ENCODE measurements around the gene PAQR5.
"Not testable (repeated sequence)": the region's sequence is repeated elsewhere in the genome, so short reads cannot be mapped to it uniquely, and the experiment has no call there.

The PAQR5 gene

GRCh38 chr15:69316291-69316690 is 17.6 kb downstream of the PAQR5 start:
- DNase-seq (ENCODE audit: low read depth in 2 of 2): no peak

- DNase-seq (ENCODE audit: low read depth in 2 of 2): no peak
These were observed 18.7 kb downstream of the PAQR5 start for GRCh38 chr15:69317392-69317841.

- no peak for DNase-seq (ENCODE audit: low read depth in 2 of 2)
These were observed 19.3 kb downstream of the PAQR5 start for GRCh38 chr15:69318033-69318432.

GRCh38 chr15:69319384-69320375 is 21.0 kb downstream of the PAQR5 start:
- no peak for DNase-seq (ENCODE audit: low read depth in 2 of 2)

GRCh38 chr15:69320977-69321554 is 22.4 kb downstream of the PAQR5 start:
- no peak for DNase-seq (ENCODE audit: low read depth in 2 of 2)

- no peak for DNase-seq (ENCODE audit: low read depth in 2 of 2)
These were observed 25.2 kb downstream of the PAQR5 start for GRCh38 chr15:69323893-69324430.

GRCh38 chr15:69324565-69324964 is 25.9 kb downstream of the PAQR5 start:
- DNase-seq (ENCODE audit: low read depth in 2 of 2): no peak

GRCh38 chr15:69325456-69325971 is 26.8 kb downstream of the PAQR5 start:
- no peak for DNase-seq (ENCODE audit: low read depth in 2 of 2)

GRCh38 chr15:69328080-69328479 is 29.4 kb downstream of the PAQR5 start:
- no peak for DNase-seq (ENCODE audit: low read depth in 2 of 2)

GRCh38 chr15:69328739-69329138 is 30.0 kb downstream of the PAQR5 start:
- DNase-seq (ENCODE audit: low read depth in 2 of 2): no peak

GRCh38 chr15:69337138-69337537 is 38.4 kb downstream of the PAQR5 start:
- DNase-seq (ENCODE audit: low read depth in 2 of 2): no peak

GRCh38 chr15:69338535-69339213 is 40.0 kb downstream of the PAQR5 start:
- DNase-seq (ENCODE audit: low read depth in 2 of 2): no peak

- DNase-seq (ENCODE audit: low read depth in 2 of 2): not testable (repeated sequence)
These were observed 40.5 kb downstream of the PAQR5 start for GRCh38 chr15:69339214-69339543.

- no peak for DNase-seq (ENCODE audit: low read depth in 2 of 2)
These were observed 41.7 kb downstream of the PAQR5 start for GRCh38 chr15:69340243-69340900.

- DNase-seq (ENCODE audit: low read depth in 2 of 2): no peak
These were observed 42.6 kb downstream of the PAQR5 start for GRCh38 chr15:69341356-69341755.

GRCh38 chr15:69342460-69343076 is 43.9 kb downstream of the PAQR5 start:
- DNase-seq (ENCODE audit: low read depth in 2 of 2): no peak

- DNase-seq (ENCODE audit: low read depth in 2 of 2): no peak
These were observed 44.4 kb downstream of the PAQR5 start for GRCh38 chr15:69343133-69343532.

- DNase-seq (ENCODE audit: low read depth in 2 of 2): no peak
These were observed 45.5 kb downstream of the PAQR5 start for GRCh38 chr15:69344238-69344637.

GRCh38 chr15:69346112-69346511 is 47.4 kb downstream of the PAQR5 start:
- no peak for DNase-seq (ENCODE audit: low read depth in 2 of 2)

- DNase-seq (ENCODE audit: low read depth in 2 of 2): no peak
These were observed 52.6 kb downstream of the PAQR5 start for GRCh38 chr15:69351333-69351732.

GRCh38 chr15:69351884-69352283 is 53.2 kb downstream of the PAQR5 start:
- no peak for DNase-seq (ENCODE audit: low read depth in 2 of 2)

All from activated CD4-positive, alpha-beta T cell treated with anti-CD3 and anti-CD28 coated beads for 24 hours (primary cell).